Chondrocyte (in vitro differentiated cells): ENCODE measurements around the gene NYNRIN. TPM values are rescaled to one million over a fixed set of nuclear protein-coding genes. Genes with fewer than 3 reads are reported as not detected.

ENCODE experiments used
- DNase-seq: peaks from one replicate; pipeline ENCODE4 v3.0.0; 2021; ENCODE audit warnings: mixed read lengths, low spot score
- H3K27ac Mint-ChIP-seq: one replicate; pipeline ENCODE4 v1.8.0; 2021; ENCODE audit warnings: mild to moderate bottlenecking, moderate library complexity, mixed read lengths; ENCODE audit not compliant: unreplicated experiment
- H3K27me3 Mint-ChIP-seq: 2 replicates; pipeline ENCODE4 v1.8.0; 2021; ENCODE audit warnings: low read depth, mixed read lengths
- H3K36me3 Mint-ChIP-seq: 2 replicates; pipeline ENCODE4 v1.8.0; 2021; ENCODE audit warnings: low read depth, mixed read lengths
- H3K4me1 Mint-ChIP-seq: 2 replicates; pipeline ENCODE4 v1.8.0; 2021; ENCODE audit warnings: low read depth, mild to moderate bottlenecking, mixed read lengths
- H3K4me3 Mint-ChIP-seq: one replicate; pipeline ENCODE4 v1.8.0; 2021; ENCODE audit warnings: mild to moderate bottlenecking, moderate library complexity, mixed read lengths; ENCODE audit not compliant: unreplicated experiment
- H3K9me3 Mint-ChIP-seq: 2 replicates; pipeline ENCODE4 v1.8.0; 2021; ENCODE audit warnings: low read depth, mixed read lengths
- CTCF ChIP-seq: fragments of 200-600 bp; sonication (generic); IDR thresholded peaks from 2 replicates; pipeline ENCODE4 v1.5.0; 2021; ENCODE audit warnings: antibody characterized with exemption, mild to moderate bottlenecking, moderate library complexity
- total RNA-seq: library from RNA; stranded (reverse); gene quantifications from 3 replicates; pipeline ENCODE4 v1.2.1, GENCODE V29; 2021

The NYNRIN gene
- total RNA-seq, 1 donor from 2014 or later, result 21.0 TPM

- no peak for TF ChIP-seq CTCF
- no peaks in the 10 kb centered on the region for H3K27me3 Mint-ChIP-seq
- H3K4me3 Mint-ChIP-seq, result no peak overlapping the region
- no peaks in the 10 kb centered on the region for H3K9me3 Mint-ChIP-seq
- H3K36me3 Mint-ChIP-seq, result no peaks in the 10 kb centered on the region
- no peak for DNase-seq
- peak overlapping the region; percentile 5 for H3K27ac Mint-ChIP-seq
- H3K4me1 Mint-ChIP-seq, result peaks cover 61% of the 10 kb centered on the region
Measured at GRCh38 chr14:24395609-24396582, 2.9 kb upstream of the NYNRIN start.

GRCh38 chr14:24397639-24398292, 1.0 kb upstream of the NYNRIN start:
- peak overlapping the region; percentile 15 for H3K27ac Mint-ChIP-seq
- peak overlapping the region; percentile 10 for H3K4me3 Mint-ChIP-seq
- peaks cover 63% of the 10 kb centered on the region for H3K4me1 Mint-ChIP-seq
- no peaks in the 10 kb centered on the region for H3K27me3 Mint-ChIP-seq
- TF ChIP-seq CTCF, result no peak
- DNase-seq, result no peak
- no peaks in the 10 kb centered on the region for H3K9me3 Mint-ChIP-seq
- no peaks in the 10 kb centered on the region for H3K36me3 Mint-ChIP-seq

- Mint-ChIP-seq H3K4me1 (peaks cover 67% of the 10 kb centered on the region), H3K36me3 (no peaks in the 10 kb centered on the region), H3K4me3 (peak overlapping the region; percentile 40), H3K27me3 (no peaks in the 10 kb centered on the region), H3K27ac (no peak overlapping the region), H3K9me3 (no peaks in the 10 kb centered on the region)
- no peak for DNase-seq
- TF ChIP-seq CTCF, result no peak
Measured at GRCh38 chr14:24398293-24398652, 530 bp upstream of the NYNRIN start.

- no peak for TF ChIP-seq CTCF
Measured at GRCh38 chr14:24399447-24399822, 632 bp downstream of the NYNRIN start.

GRCh38 chr14:24399999-24400718, 1.4 kb downstream of the NYNRIN start:
- DNase-seq, result no peak
- Mint-ChIP-seq H3K9me3 (no peaks in the 10 kb centered on the region), H3K27me3 (no peaks in the 10 kb centered on the region), H3K27ac (no peak overlapping the region), H3K4me3 (peak overlapping the region; percentile 88), H3K36me3 (no peaks in the 10 kb centered on the region), H3K4me1 (peaks cover 76% of the 10 kb centered on the region)
- TF ChIP-seq CTCF, result no peak

More at GRCh38 chr14:24399447-24399822, 632 bp downstream of the NYNRIN start:
- no peaks in the 10 kb centered on the region for H3K36me3 Mint-ChIP-seq
- H3K27ac Mint-ChIP-seq, result peak overlapping the region; percentile 43
- peaks cover 76% of the 10 kb centered on the region for H3K4me1 Mint-ChIP-seq
- H3K27me3 Mint-ChIP-seq, result no peaks in the 10 kb centered on the region
- DNase-seq, result no peak
- no peaks in the 10 kb centered on the region for H3K9me3 Mint-ChIP-seq
- peak overlapping the region; percentile 88 for H3K4me3 Mint-ChIP-seq
